ENCODE measurements around the gene UNK. TPM values are rescaled to one million over a fixed set of nuclear protein-coding genes. Genes with fewer than 3 reads are reported as not detected.

Gene UNK
- total and polyA plus RNA-seq, 2 experiments from 2014 or later: 11.5 to 12.4 TPM

- no peaks in the 10 kb centered on the region; the same call in 1 of the 2 replicates for H3K36me3 ChIP-seq (ENCODE audit: low read depth)
These were observed 35.1 kb downstream of the UNK start for GRCh38 chr17:75819678-75820077.

GRCh38 chr17:75820094-75821080 is 35.8 kb downstream of the UNK start:
- H3K36me3 ChIP-seq (ENCODE audit: low read depth): no peaks in the 10 kb centered on the region; the same call in 1 of the 2 replicates
- H3K4me1 ChIP-seq (ENCODE audit: insufficient read depth): no peaks in the 10 kb centered on the region
- no peaks in the 10 kb centered on the region for H3K9me2 ChIP-seq (ENCODE audit: insufficient read depth)
- H2AFZ ChIP-seq: no peak overlapping the region
- no peak for TF ChIP-seq EZH2 (IDR thresholded peaks at IDR 0.05; ENCODE audit: insufficient read depth, poor library complexity, severe bottlenecking)
- no peak for TF ChIP-seq EZH2phosphoT487 (IDR thresholded peaks at IDR 0.05; ENCODE audit: insufficient read depth, low read depth)
- H3F3A ChIP-seq (ENCODE audit: insufficient read depth): no peaks in the 10 kb centered on the region
- H3K27ac ChIP-seq: no peak overlapping the region
- no peaks in the 10 kb centered on the region for H3K27me3 ChIP-seq (replicated peaks; ENCODE audit: insufficient read depth)
- no peaks in the 10 kb centered on the region for H3K9me3 ChIP-seq (ENCODE audit: low read depth)
- WGBS, 2 experiments (ENCODE audit: low coverage in 1 of 2, low lambda C conversion rate in 2 of 2, missing lambda C conversion rate in 2 of 2): 82% methylated on average over 21 of the region's 21 CpGs
- H3K79me2 ChIP-seq (ENCODE audit: insufficient read depth): no peaks in the 10 kb centered on the region
- no peak overlapping the region for H3K9ac ChIP-seq
- no peak for DNase-seq
- no peaks in the 10 kb centered on the region for H4K20me1 ChIP-seq (ENCODE audit: insufficient read depth)
- in situ Hi-C loops (cut with MboI): no loop called here
- H3K4me3 ChIP-seq: no peak overlapping the region
- H3K4me2 ChIP-seq (ENCODE audit: unreplicated experiment): no peak overlapping the region

More at GRCh38 chr17:75819678-75820077, 35.1 kb downstream of the UNK start:
- H3K4me1 ChIP-seq (ENCODE audit: insufficient read depth): peaks cover 5% of the 10 kb centered on the region; the same call in 1 of the 2 replicates
- TF ChIP-seq EZH2 (IDR thresholded peaks at IDR 0.05; ENCODE audit: insufficient read depth, poor library complexity, severe bottlenecking) (no peak), EZH2phosphoT487 (IDR thresholded peaks at IDR 0.05; ENCODE audit: insufficient read depth, low read depth) (no peak)
- H4K20me1 ChIP-seq (ENCODE audit: insufficient read depth): no peaks in the 10 kb centered on the region
- H3K79me2 ChIP-seq (ENCODE audit: insufficient read depth): no peaks in the 10 kb centered on the region
- no peak for DNase-seq
- H3K4me3 ChIP-seq: no peak overlapping the region
- H3K9ac ChIP-seq: no peak overlapping the region
- H3F3A ChIP-seq (ENCODE audit: insufficient read depth): no peaks in the 10 kb centered on the region
- in situ Hi-C loops (cut with MboI): no loop called here
- H3K27me3 ChIP-seq (replicated peaks; ENCODE audit: insufficient read depth): no peaks in the 10 kb centered on the region
- no peak overlapping the region for H3K27ac ChIP-seq
- 87 to 89% methylated on average over 16 of the region's 16 CpGs for WGBS, 2 experiments (ENCODE audit: low coverage in 1 of 2, low lambda C conversion rate in 2 of 2, missing lambda C conversion rate in 2 of 2)
- no peaks in the 10 kb centered on the region for H3K9me2 ChIP-seq (ENCODE audit: insufficient read depth)
- H2AFZ ChIP-seq: no peak overlapping the region
- H3K9me3 ChIP-seq (ENCODE audit: low read depth): no peaks in the 10 kb centered on the region
- no peak overlapping the region for H3K4me2 ChIP-seq (ENCODE audit: unreplicated experiment)

GRCh38 chr17:75821552-75821951 is 36.9 kb downstream of the UNK start:
- Histone ChIP-seq H3K27me3 (replicated peaks; ENCODE audit: insufficient read depth) (no peaks in the 10 kb centered on the region), H3K4me3 (no peak overlapping the region), H3K9me2 (ENCODE audit: insufficient read depth) (no peaks in the 10 kb centered on the region), H3F3A (ENCODE audit: insufficient read depth) (no peaks in the 10 kb centered on the region), H2AFZ (no peak overlapping the region), H3K36me3 (ENCODE audit: low read depth) (no peaks in the 10 kb centered on the region; the same call in 1 of the 2 replicates), H3K4me1 (ENCODE audit: insufficient read depth) (no peaks in the 10 kb centered on the region), H3K27ac (no peak overlapping the region), H4K20me1 (ENCODE audit: insufficient read depth) (no peaks in the 10 kb centered on the region), H3K9me3 (ENCODE audit: low read depth) (no peaks in the 10 kb centered on the region), H3K9ac (no peak overlapping the region), H3K79me2 (ENCODE audit: insufficient read depth) (no peaks in the 10 kb centered on the region), H3K4me2 (ENCODE audit: unreplicated experiment) (no peak overlapping the region)
- no peak for DNase-seq
- 93 to 96% methylated on average over 7 of the region's 7 CpGs for WGBS, 2 experiments (ENCODE audit: low coverage in 1 of 2, low lambda C conversion rate in 2 of 2, missing lambda C conversion rate in 2 of 2)
- in situ Hi-C loops (cut with MboI): no loop called here
- TF ChIP-seq EZH2 (IDR thresholded peaks at IDR 0.05; ENCODE audit: insufficient read depth, poor library complexity, severe bottlenecking) (no peak), EZH2phosphoT487 (IDR thresholded peaks at IDR 0.05; ENCODE audit: insufficient read depth, low read depth) (no peak)

GRCh38 chr17:75822119-75822799 is 37.7 kb downstream of the UNK start:
- Histone ChIP-seq H3K4me3 (no peak overlapping the region), H3K9me2 (ENCODE audit: insufficient read depth) (no peaks in the 10 kb centered on the region), H3K4me1 (ENCODE audit: insufficient read depth) (no peaks in the 10 kb centered on the region), H3F3A (ENCODE audit: insufficient read depth) (no peaks in the 10 kb centered on the region), H3K36me3 (ENCODE audit: low read depth) (no peaks in the 10 kb centered on the region; the same call in 1 of the 2 replicates), H3K9ac (no peak overlapping the region), H3K79me2 (ENCODE audit: insufficient read depth) (no peaks in the 10 kb centered on the region), H3K4me2 (ENCODE audit: unreplicated experiment) (no peak overlapping the region), H3K27ac (no peak overlapping the region), H4K20me1 (ENCODE audit: insufficient read depth) (no peaks in the 10 kb centered on the region), H2AFZ (no peak overlapping the region), H3K9me3 (ENCODE audit: low read depth) (no peaks in the 10 kb centered on the region), H3K27me3 (replicated peaks; ENCODE audit: insufficient read depth) (no peaks in the 10 kb centered on the region)
- in situ Hi-C loops (cut with MboI): no loop called here
- no peak for DNase-seq
- 60 to 67% methylated on average over 15 to 18 of the region's 18 CpGs for WGBS, 2 experiments (ENCODE audit: low coverage in 1 of 2, low lambda C conversion rate in 2 of 2, missing lambda C conversion rate in 2 of 2)
- TF ChIP-seq EZH2 (IDR thresholded peaks at IDR 0.05; ENCODE audit: insufficient read depth, poor library complexity, severe bottlenecking): no peak
- TF ChIP-seq EZH2phosphoT487 (IDR thresholded peaks at IDR 0.05; ENCODE audit: insufficient read depth, low read depth): no peak
